MCF 10A (cell line): ENCODE measurements around the gene ZNF221. TPM values are rescaled to one million over a fixed set of nuclear protein-coding genes. Genes with fewer than 3 reads are reported as not detected.

Experiments used
- BruUV-seq: library from RNA; stranded (reverse); fragments of 400-500 nt; replicated peaks from 2 replicates; lab custom pipeline; 2021; lab: Mats Ljungman, UMichigan
- CTCF ChIA-PET: fragments of 300-600 bp; sonication (Branson Sonifier 250); formaldehyde crosslinking; extraction: SDS; loops from one replicate; lab custom pipeline; 2021; ENCODE audit warnings: antibody characterized with exemption, inconsistent platforms; lab: Yijun Ruan, JAX
- POLR2A ChIA-PET: fragments of 300-600, 350-650 bp; sonication (Branson Sonifier 250); formaldehyde crosslinking; extraction: SDS; loops from one replicate; lab custom pipeline; 2020; ENCODE audit warnings: antibody characterized with exemption, inconsistent platforms; lab: Yijun Ruan, JAX
- DNase-seq: peaks from one replicate; pipeline ENCODE4 v3.0.0-alpha.2; 2018; ENCODE audit not compliant: unreplicated experiment
- H3K27ac Mint-ChIP-seq: one replicate; pipeline ENCODE4 v1.8.0; 2022; ENCODE audit warnings: mild to moderate bottlenecking, low read depth, mixed read lengths; ENCODE audit not compliant: unreplicated experiment
- H3K27me3 Mint-ChIP-seq: one replicate; pipeline ENCODE4 v1.8.0; 2022; ENCODE audit warnings: mixed read lengths; ENCODE audit not compliant: insufficient read depth, unreplicated experiment
- H3K36me3 Mint-ChIP-seq: one replicate; pipeline ENCODE4 v1.8.0; 2022; ENCODE audit warnings: mild to moderate bottlenecking, moderate library complexity, mixed read lengths; ENCODE audit not compliant: insufficient read depth, unreplicated experiment
- H3K4me1 Mint-ChIP-seq: one replicate; pipeline ENCODE4 v1.8.0; 2022; ENCODE audit warnings: mixed read lengths; ENCODE audit not compliant: insufficient read depth, unreplicated experiment
- H3K4me3 Mint-ChIP-seq: one replicate; pipeline ENCODE4 v1.8.0; 2022; ENCODE audit warnings: mild to moderate bottlenecking, moderate library complexity, mixed read lengths; ENCODE audit not compliant: unreplicated experiment
- H3K9me3 Mint-ChIP-seq: one replicate; pipeline ENCODE4 v1.8.0; 2022; ENCODE audit warnings: mixed read lengths; ENCODE audit not compliant: unreplicated experiment
- intact Hi-C: fragments of 100-400 bp; cut with micrococcal nuclease; formaldehyde crosslinking; loops from 2 replicates; pipeline ENCODE4 v1.14.1; 2022
- total RNA-seq: library from RNA; stranded (reverse); gene quantifications from 2 replicates; pipeline ENCODE4 v1.2.3, GENCODE V29; 2022
- TF ChIP-seq, protein P1 (sequence below): fragments of 200-600 bp; IDR thresholded peaks from one replicate; pipeline ENCODE4 v1.8.0; 2022; ENCODE audit warnings: antibody characterized with exemption, mild to moderate bottlenecking; ENCODE audit not compliant: unreplicated experiment

Gene ZNF221
- total RNA-seq, 1 experiment from 2014 or later = 1.2 TPM

GRCh38 chr19:43934055-43934984 is 16.7 kb upstream of the ZNF221 start:
- Mint-ChIP-seq H3K27me3 (no peaks in the 10 kb centered on the region), H3K27ac (peak overlapping the region; percentile 67), H3K9me3 (no peaks in the 10 kb centered on the region), H3K4me3 (peak overlapping the region; percentile 90), H3K36me3 (peaks cover 31% of the 10 kb centered on the region), H3K4me1 (peaks cover 5% of the 10 kb centered on the region)
- POLR2A ChIA-PET = interaction anchor here (0.6 to 2.5 kb wide), 18 partner anchors 9 to 351 kb away, joined by 3 to 32 read pairs (median 4); partner anchors contain the start of genes SMG9, ZNF221, ZNF224 and ZNF225
- BruUV-seq = TSS peak; percentile 56
- TF ChIP-seq, protein P1, sequence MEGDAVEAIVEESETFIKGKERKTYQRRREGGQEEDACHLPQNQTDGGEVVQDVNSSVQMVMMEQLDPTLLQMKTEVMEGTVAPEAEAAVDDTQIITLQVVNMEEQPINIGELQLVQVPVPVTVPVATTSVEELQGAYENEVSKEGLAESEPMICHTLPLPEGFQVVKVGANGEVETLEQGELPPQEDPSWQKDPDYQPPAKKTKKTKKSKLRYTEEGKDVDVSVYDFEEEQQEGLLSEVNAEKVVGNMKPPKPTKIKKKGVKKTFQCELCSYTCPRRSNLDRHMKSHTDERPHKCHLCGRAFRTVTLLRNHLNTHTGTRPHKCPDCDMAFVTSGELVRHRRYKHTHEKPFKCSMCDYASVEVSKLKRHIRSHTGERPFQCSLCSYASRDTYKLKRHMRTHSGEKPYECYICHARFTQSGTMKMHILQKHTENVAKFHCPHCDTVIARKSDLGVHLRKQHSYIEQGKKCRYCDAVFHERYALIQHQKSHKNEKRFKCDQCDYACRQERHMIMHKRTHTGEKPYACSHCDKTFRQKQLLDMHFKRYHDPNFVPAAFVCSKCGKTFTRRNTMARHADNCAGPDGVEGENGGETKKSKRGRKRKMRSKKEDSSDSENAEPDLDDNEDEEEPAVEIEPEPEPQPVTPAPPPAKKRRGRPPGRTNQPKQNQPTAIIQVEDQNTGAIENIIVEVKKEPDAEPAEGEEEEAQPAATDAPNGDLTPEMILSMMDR = no peak
- CTCF ChIA-PET = interaction anchor here (1.1 to 1.2 kb wide), 2 partner anchors 17 to 197 kb away, joined by 3 to 4 read pairs; no protein-coding TSS in a partner anchor
- DNase-seq = peak; percentile 8
- intact Hi-C loops = loop anchor here (10.0 kb wide), 1 partner anchor 50 kb away; the partner anchor contains the start of gene ZNF155

DNA sequence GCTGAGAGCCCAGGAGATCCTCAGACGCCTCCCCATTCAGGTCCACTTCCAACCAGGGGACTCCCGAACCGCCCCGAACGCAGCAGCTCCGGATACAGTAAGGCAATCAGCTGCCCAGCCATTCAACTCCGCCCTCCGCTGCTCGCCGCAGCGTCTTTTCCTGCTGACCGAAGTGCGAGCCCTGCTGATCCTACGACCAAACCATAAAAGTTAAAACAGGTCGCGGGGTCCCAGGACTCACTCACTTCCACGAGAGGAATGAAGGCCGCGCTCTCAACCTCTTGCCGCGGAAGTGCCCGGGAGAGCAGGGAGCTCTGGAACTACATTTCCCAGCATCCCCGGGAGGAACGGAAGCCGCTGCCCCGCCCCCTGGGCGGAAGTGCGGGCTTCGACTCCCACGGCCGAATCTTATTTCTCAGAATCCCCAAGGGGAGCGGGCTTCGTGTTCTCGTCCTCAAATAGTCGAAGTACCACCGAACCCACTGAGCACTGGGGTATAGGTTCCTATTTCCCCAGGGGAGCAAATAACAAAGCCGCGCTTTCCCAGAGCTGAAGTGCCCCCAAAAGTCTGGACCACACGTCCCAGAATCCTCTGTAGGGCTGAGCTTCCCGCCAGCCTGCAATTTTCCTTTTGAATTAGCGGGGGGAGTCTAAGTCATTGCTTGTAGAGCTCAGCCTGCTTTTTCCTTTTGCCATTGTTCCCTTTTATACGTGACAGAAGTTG is 15.9 kb upstream of the ZNF221 start, which contains the start of gene ZNF45:
Gene ZNF45, minus strand, starts transcription at position 298 of the 724 bp plus-strand sequence. CDS start 13,097 bp downstream, outside the sequence.
- ChIA-PET CTCF (interaction anchor here (0.6 to 1.2 kb wide), 5 partner anchors 17 to 340 kb away, joined by 3 to 4 read pairs (median 3); no protein-coding TSS in a partner anchor), POLR2A (interaction anchor here (0.6 to 2.5 kb wide), 21 partner anchors 10 to 352 kb away, joined by 3 to 32 read pairs (median 4); partner anchors contain the start of genes SMG9, ZNF221, ZNF223 and ZNF224)
- peaks cover 5% of the 10 kb centered on the region for H3K4me1 Mint-ChIP-seq
- intact Hi-C loops = loop anchor here (1.0 to 10.0 kb wide), 3 partner anchors 16 to 137 kb away; partner anchors contain the start of genes ZNF155, ZNF221 and ZNF284
- no peaks in the 10 kb centered on the region for H3K27me3 Mint-ChIP-seq
- no peaks in the 10 kb centered on the region for H3K9me3 Mint-ChIP-seq
- H3K4me3 Mint-ChIP-seq = peak within 1 kb of the TSS; percentile 90
- no TSS peak for BruUV-seq
- TF ChIP-seq, protein P1 = no peak
- H3K36me3 Mint-ChIP-seq = peaks cover 23% of the 10 kb centered on the region
- DNase-seq = peak; percentile 90
- H3K27ac Mint-ChIP-seq = peak within 1 kb of the TSS; percentile 67

DNA sequence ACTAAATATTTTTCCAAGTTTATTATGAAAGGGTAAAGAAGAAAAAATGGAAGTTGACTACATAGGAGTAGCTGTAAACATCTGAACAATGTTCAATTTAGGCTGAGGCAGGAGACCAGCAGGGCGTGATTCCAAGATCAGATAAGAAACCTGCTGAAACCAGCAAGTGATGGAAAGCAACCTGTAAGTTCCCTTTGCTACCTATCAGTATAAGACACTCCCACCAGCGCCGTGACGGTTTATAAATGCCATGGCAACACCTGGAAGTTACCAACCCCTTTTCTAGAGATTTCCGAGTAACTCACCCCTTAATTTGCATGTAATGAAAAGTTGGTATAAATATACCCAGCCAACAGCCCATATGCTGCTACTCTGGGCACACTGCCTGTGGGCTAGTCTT is 14.8 kb upstream of the ZNF221 start:
- no peaks in the 10 kb centered on the region for H3K27me3 Mint-ChIP-seq
- TF ChIP-seq, protein P1 = no peak
- no peak for DNase-seq
- CTCF ChIA-PET = interaction anchor here (1.1 kb wide), 1 partner anchor 115 kb away, joined by 3 read pairs; no protein-coding TSS in a partner anchor
- POLR2A ChIA-PET = interaction anchor here (0.6 to 2.5 kb wide), 5 partner anchors 15 to 276 kb away, joined by 3 to 32 read pairs (median 4); partner anchors contain the start of genes ZNF221, ZNF225 and ZNF227
- peak overlapping the region; percentile 90 for H3K4me3 Mint-ChIP-seq
- peaks cover 13% of the 10 kb centered on the region for H3K36me3 Mint-ChIP-seq
- no peak overlapping the region for H3K27ac Mint-ChIP-seq
- BruUV-seq = no TSS peak
- H3K9me3 Mint-ChIP-seq = no peaks in the 10 kb centered on the region
- H3K4me1 Mint-ChIP-seq = peaks cover 5% of the 10 kb centered on the region
- intact Hi-C loops = loop anchor here (10.0 kb wide), 1 partner anchor 49 kb away; the partner anchor contains the start of gene ZNF155
